ENCODE measurements around the gene DRP2. TPM values are rescaled to one million over a fixed set of nuclear protein-coding genes. Genes with fewer than 3 reads are reported as not detected.
"Not testable (repeated sequence)": the region's sequence is repeated elsewhere in the genome, so short reads cannot be mapped to it uniquely, and the experiment has no call there.

DRP2 gene
- total and polyA plus RNA-seq, 2 of the 13 experiments (the other 11 are each of a cell fraction or from before 2014, with no cell fraction given), result 0.04 to 0.07 TPM

- TF ChIP-seq RERE (CRISPR knock-in tag; IDR thresholded peaks at IDR 0.05; ENCODE audit: low read depth), result no peak
Observed at GRCh38 chrX:101290957-101291603, 71.5 kb downstream of the DRP2 start, which contains the start of gene TAF7L (continued).

GRCh38 chrX:101295603-101296002 is 76.0 kb downstream of the DRP2 start:
- H3K27me3 ChIP-seq (ENCODE audit: control insufficient read depth in 1 of 2, insufficient read depth in 2 of 2, low read length in 2 of 2); DNase-seq (ENCODE audit: low spot score); H3K27ac ChIP-seq (ENCODE audit: extremely low read length, insufficient read depth, low read length); H3K4me1 ChIP-seq (ENCODE audit: insufficient read depth, low read length); CTCF ChIA-PET (ENCODE audit: low intra/inter-chr PET ratio, low total read pairs); H3K79me2 ChIP-seq (ENCODE audit: insufficient read depth, low read length); H2AFZ ChIP-seq (ENCODE audit: low read length); H3K9ac ChIP-seq (ENCODE audit: insufficient read depth, low read depth, low read length); H4K20me1 ChIP-seq (ENCODE audit: insufficient read depth, low read length); ATAC-seq; POLR2A ChIA-PET; BruUV-seq (replicated peaks); H3K4me3 ChIP-seq (replicated peaks in 1 of 3; ENCODE audit: insufficient read depth in 1 of 3, low read depth in 2 of 3, low read length in 3 of 3); H3K36me3 ChIP-seq (replicated peaks in 1 of 2; ENCODE audit: control insufficient read depth in 1 of 2, insufficient read depth in 2 of 2, low read length in 2 of 2); H3K4me2 ChIP-seq (ENCODE audit: low read depth, low read length); in situ Hi-C loops (cut with HindIII; ENCODE audit: extremely low pct_ligation_motif_present, low pct_unique_long_range_greater_than_20kb); FAIRE-seq; H3K9me3 ChIP-seq (ENCODE audit: low read length): not testable (repeated sequence)
- intact Hi-C loops (cut with micrococcal nuclease; ENCODE audit: unreplicated experiment), result loop anchor here (10.0 kb wide), 1 partner anchor 401 kb away; no protein-coding TSS in a partner anchor
- WGBS (ENCODE audit: low lambda C conversion rate), result 18% methylated on average over 3 of the region's 3 CpGs
